Endothelial cell of umbilical vein (primary cell): Measurements from ENCODE around the gene CFAP57. TPM values are rescaled to one million over a fixed set of nuclear protein-coding genes. Genes with fewer than 3 reads are reported as not detected.

Experiments
- BruUV-seq: library from RNA; stranded (reverse); fragments of 400-500 nt; replicated peaks from 2 replicates; lab custom pipeline; 2021; lab: Mats Ljungman, UMichigan
- CTCF ChIA-PET: fragments of 300-600, 350-600 bp; sonication (Branson Sonifier 250); formaldehyde crosslinking; loops from one replicate; lab custom pipeline; 2021; ENCODE audit warnings: antibody characterized with exemption, inconsistent platforms; lab: Charles Lee
- POLR2A ChIA-PET: fragments of 300-600, 350-600 bp; sonication (Branson Sonifier 250); formaldehyde crosslinking; loops from one replicate; lab custom pipeline; 2021; ENCODE audit warnings: antibody characterized with exemption, inconsistent platforms; lab: Charles Lee
- DNase-seq: peaks from one replicate; pipeline ENCODE4 v3.0.0-alpha.2; 2011; ENCODE audit warnings: low read depth, low spot score
- FAIRE-seq: peaks from 2 replicates; lab custom pipeline; 2011; peaks lifted over from hg19 to GRCh38; lab: Jason Lieb, UNC
- H2AFZ ChIP-seq: 2 replicates; pipeline ENCODE4 v1.6.0; 2012; ENCODE audit warnings: low read depth, low read length, control low read depth, inconsistent platforms
- H3K27ac ChIP-seq: 2 replicates; pipeline ENCODE4 v1.5.1; 2011; ENCODE audit warnings: low read depth, mild to moderate bottlenecking, control low read depth, low read length, moderate library complexity; ENCODE audit not compliant: insufficient read depth
- H3K27me3 ChIP-seq, 2 experiments: 2 replicates each; pipeline versions ENCODE4 v1.6.0 to v1.6.1; 2011; ENCODE audit warnings: low read length in 2 of 2, mixed read lengths in 1 of 2; ENCODE audit not compliant: control insufficient read depth in 2 of 2, insufficient read depth in 2 of 2
- H3K36me3 ChIP-seq, 2 experiments: 2 replicates in 1 of 2; 3 replicates in 1 of 2; pipeline ENCODE4 v1.5.1; 2011; ENCODE audit warnings: low read length in 2 of 2, mild to moderate bottlenecking in 1 of 2, moderate library complexity in 1 of 2; ENCODE audit not compliant: control insufficient read depth in 2 of 2, insufficient read depth in 2 of 2; ENCODE audit errors: extremely low read depth in 1 of 2
- H3K4me1 ChIP-seq: 3 replicates; pipeline ENCODE4 v1.5.1; 2011; ENCODE audit warnings: mild to moderate bottlenecking, low read length; ENCODE audit not compliant: control insufficient read depth, insufficient read depth; ENCODE audit errors: extremely low read depth
- H3K4me2 ChIP-seq: 2 replicates; pipeline ENCODE4 v1.6.1; 2011; ENCODE audit warnings: low read length, control low read depth, mixed read lengths; ENCODE audit not compliant: insufficient read depth
- H3K4me3 ChIP-seq, 3 experiments: fragments of 200-600 bp in 1 of 3; sonication (generic), shearing (Covaris generic) in 1 of 3; replicated peaks in 1 of 3; 2 replicates each; pipeline ENCODE4 v1.5.1; 2011 to 2016; ENCODE audit warnings: control low read depth in 3 of 3, low read length in 3 of 3, mild to moderate bottlenecking in 2 of 3, inconsistent platforms in 1 of 3, low read depth in 1 of 3, moderate library complexity in 1 of 3; ENCODE audit not compliant: insufficient read depth in 1 of 3
- H3K79me2 ChIP-seq: 2 replicates; pipeline ENCODE4 v1.6.0; 2012; ENCODE audit warnings: low read length, inconsistent platforms; ENCODE audit not compliant: control insufficient read depth, insufficient read depth
- H3K9ac ChIP-seq: replicated peaks from 2 replicates; pipeline ENCODE3; 2011; ENCODE audit warnings: low read length, control low read depth; ENCODE audit not compliant: insufficient read depth; ENCODE audit errors: extremely low read depth
- H3K9me1 ChIP-seq: replicated peaks from 3 replicates; pipeline ENCODE4 v1.6.0; 2011; ENCODE audit warnings: mild to moderate bottlenecking, low read length; ENCODE audit not compliant: control insufficient read depth, insufficient read depth; ENCODE audit errors: extremely low read depth
- H3K9me3 ChIP-seq: replicated peaks from 2 replicates; pipeline ENCODE4 v1.5.1; 2012; ENCODE audit warnings: low read length, inconsistent platforms; ENCODE audit not compliant: control insufficient read depth, insufficient read depth
- H4K20me1 ChIP-seq: replicated peaks from 2 replicates; pipeline ENCODE3; 2011; ENCODE audit warnings: mild to moderate bottlenecking, low read length; ENCODE audit not compliant: control insufficient read depth, insufficient read depth; ENCODE audit errors: extremely low read depth
- EZH2 ChIP-seq: IDR thresholded peaks from 2 replicates; pipeline ENCODE4 v1.6.1; 2012; ENCODE audit warnings: borderline replicate concordance, low read depth, mild to moderate bottlenecking, moderate library complexity, low read length, inconsistent platforms; ENCODE audit not compliant: severe bottlenecking
- FOS ChIP-seq: IDR thresholded peaks from 2 replicates; pipeline ENCODE4 v1.6.1; 2011; ENCODE audit warnings: mild to moderate bottlenecking, low read length, moderate library complexity, borderline replicate concordance; ENCODE audit not compliant: insufficient read depth
- GATA2 ChIP-seq: IDR thresholded peaks from 2 replicates; pipeline ENCODE4 v1.7.0; 2011; ENCODE audit warnings: low read depth, mild to moderate bottlenecking, moderate library complexity, mixed read lengths, low read length; ENCODE audit not compliant: insufficient read length, insufficient read depth
- JUN ChIP-seq: IDR thresholded peaks from 2 replicates; pipeline ENCODE4 v1.6.1; 2011; ENCODE audit warnings: borderline replicate concordance, low read depth; ENCODE audit not compliant: insufficient read length, insufficient read depth
- MYC ChIP-seq: IDR thresholded peaks from one replicate; pipeline ENCODE4 v1.6.1; 2011; ENCODE audit warnings: mild to moderate bottlenecking, low read depth, low read length
- POLR2A ChIP-seq: IDR thresholded peaks from 2 replicates; pipeline ENCODE4 v1.6.1; 2012; ENCODE audit warnings: low read depth, mild to moderate bottlenecking, control low read depth, low read length
- POLR2AphosphoS5 ChIP-seq: IDR thresholded peaks from 2 replicates; pipeline ENCODE4 v1.6.1; 2012; ENCODE audit warnings: low read depth, mild to moderate bottlenecking, control low read depth, low read length, moderate library complexity; ENCODE audit not compliant: insufficient read depth
- dilution Hi-C: fragments of 300-500 bp; cut with MboI; formaldehyde crosslinking; loops from one replicate; pipeline ENCODE4 v1.15.0; 2019; ENCODE audit warnings: low sequenced_read_pairs; ENCODE audit not compliant: extremely low pct_ligation_motif_present
- intact Hi-C: fragments of 100-400 bp; cut with micrococcal nuclease; formaldehyde crosslinking; loops from one replicate; pipeline ENCODE4 v1.10.0; 2022
- polyA plus RNA-seq, 4 experiments: library from polyadenylated mRNA; depleted of rRNA in 3 of 4; stranded (reverse) in 3 of 4; unstranded in 1 of 4; fragments of >200 nt; gene quantifications; 2 replicates each; pipeline versions ENCODE4 v1.2.1 to v1.2.3, GENCODE V29; 2011 to 2012; ENCODE audit warnings: missing spikeins in 1 of 4
- total RNA-seq: library from RNA; stranded (reverse); gene quantifications from 2 replicates; pipeline ENCODE4 v1.2.3, GENCODE V29; 2021
- TF ChIP-seq, protein P1 (sequence below), 2 donors: IDR thresholded peaks; 1 replicate in 1 of 2; 2 replicates in 1 of 2; pipeline ENCODE4 v1.5.1; 2011; ENCODE audit warnings: low read length in 2 of 2, mild to moderate bottlenecking in 2 of 2, moderate library complexity in 2 of 2, control low read depth in 1 of 2, inconsistent platforms in 1 of 2, low read depth in 1 of 2; ENCODE audit not compliant: insufficient read depth in 1 of 2; ENCODE audit errors: extremely low read depth in 1 of 2
- TF ChIP-seq, protein P2 (sequence below): IDR thresholded peaks from 2 replicates; pipeline ENCODE4 v1.6.1; 2011; ENCODE audit not compliant: insufficient read depth, insufficient read length

Gene CFAP57
- total and polyA plus RNA-seq, 2 donors (not counting 3 experiments of a cell fraction or from before 2014, with no cell fraction given), result 0.88 to 0.91 TPM

GRCh38 chr1:43272576-43273571 is 100.7 kb downstream of the CFAP57 start:
- Histone ChIP-seq H3K36me3 (no peaks in the 10 kb centered on the region), H3K27me3 (no peaks in the 10 kb centered on the region), H3K27ac (no peak overlapping the region), H3K4me3 (no peak overlapping the region), H3K4me1 (peaks cover 3% of the 10 kb centered on the region), H4K20me1 (no peaks in the 10 kb centered on the region), H3K9me3 (no peaks in the 10 kb centered on the region), H3K9ac (no peak overlapping the region), H3K4me2 (no peak overlapping the region), H3K79me2 (no peaks in the 10 kb centered on the region), H3K9me1 (no peaks in the 10 kb centered on the region), H2AFZ (no peak overlapping the region)
- dilution Hi-C loops (no loop called here), intact Hi-C loops (no loop called here)
- no peak for TF ChIP-seq FOS
- no peak for TF ChIP-seq GATA2
- TF ChIP-seq EZH2, result no peak
- TF ChIP-seq POLR2A, result no peak
- no peak for TF ChIP-seq JUN
- TF ChIP-seq, protein P1, sequence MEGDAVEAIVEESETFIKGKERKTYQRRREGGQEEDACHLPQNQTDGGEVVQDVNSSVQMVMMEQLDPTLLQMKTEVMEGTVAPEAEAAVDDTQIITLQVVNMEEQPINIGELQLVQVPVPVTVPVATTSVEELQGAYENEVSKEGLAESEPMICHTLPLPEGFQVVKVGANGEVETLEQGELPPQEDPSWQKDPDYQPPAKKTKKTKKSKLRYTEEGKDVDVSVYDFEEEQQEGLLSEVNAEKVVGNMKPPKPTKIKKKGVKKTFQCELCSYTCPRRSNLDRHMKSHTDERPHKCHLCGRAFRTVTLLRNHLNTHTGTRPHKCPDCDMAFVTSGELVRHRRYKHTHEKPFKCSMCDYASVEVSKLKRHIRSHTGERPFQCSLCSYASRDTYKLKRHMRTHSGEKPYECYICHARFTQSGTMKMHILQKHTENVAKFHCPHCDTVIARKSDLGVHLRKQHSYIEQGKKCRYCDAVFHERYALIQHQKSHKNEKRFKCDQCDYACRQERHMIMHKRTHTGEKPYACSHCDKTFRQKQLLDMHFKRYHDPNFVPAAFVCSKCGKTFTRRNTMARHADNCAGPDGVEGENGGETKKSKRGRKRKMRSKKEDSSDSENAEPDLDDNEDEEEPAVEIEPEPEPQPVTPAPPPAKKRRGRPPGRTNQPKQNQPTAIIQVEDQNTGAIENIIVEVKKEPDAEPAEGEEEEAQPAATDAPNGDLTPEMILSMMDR (IDR thresholded peaks at IDR 0.05; ENCODE audit: extremely low read depth in 1 of 2, insufficient read depth in 1 of 2, low read depth in 1 of 2, low read length in 2 of 2), result no peak
- no peak for TF ChIP-seq POLR2AphosphoS5
- TF ChIP-seq MYC, result no peak
- TF ChIP-seq, protein P2, sequence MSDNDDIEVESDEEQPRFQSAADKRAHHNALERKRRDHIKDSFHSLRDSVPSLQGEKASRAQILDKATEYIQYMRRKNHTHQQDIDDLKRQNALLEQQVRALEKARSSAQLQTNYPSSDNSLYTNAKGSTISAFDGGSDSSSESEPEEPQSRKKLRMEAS, result no peak
- no TSS peak for BruUV-seq
- no peak for FAIRE-seq
- POLR2A ChIA-PET, result no interaction called here
- CTCF ChIA-PET, result interaction anchor here (1.0 kb wide), 1 partner anchor 28 kb away, joined by 3 read pairs; the partner anchor contains the start of gene TIE1
- DNase-seq, result no peak
